SK-N-SH (cell line): ENCODE measurements around the gene DENND6B. TPM values are rescaled to one million over a fixed set of nuclear protein-coding genes. Genes with fewer than 3 reads are reported as not detected.

Source experiments
- CTCF ChIA-PET: fragments of 300-600, 350-600 bp; formaldehyde crosslinking; extraction: SDS; loops from one replicate; lab custom pipeline; 2021; lab: Yijun Ruan, JAX
- POLR2A ChIA-PET: fragments of 350-600 bp; sonication (Branson Sonifier 250); formaldehyde crosslinking; extraction: SDS; loops from one replicate; lab custom pipeline; 2020; ENCODE audit warnings: antibody characterized with exemption, inconsistent platforms; lab: Yijun Ruan, JAX
- DNase-seq: peaks from one replicate; pipeline ENCODE4 v3.0.0; 2012
- H2AFZ ChIP-seq: fragments of 200-600 bp; sonication (generic); 2 replicates; pipeline ENCODE4 v1.8.1; 2016; ENCODE audit warnings: antibody characterized with exemption, mild to moderate bottlenecking, low read depth
- H3F3A ChIP-seq: fragments of 200-600 bp; sonication (generic); replicated peaks from 2 replicates; pipeline ENCODE3; 2016; ENCODE audit warnings: antibody characterized with exemption, mild to moderate bottlenecking; ENCODE audit not compliant: insufficient read depth
- H3K27ac ChIP-seq, 2 experiments: fragments of 200-500 bp in 1 of 2; fragments of 200-600 bp in 1 of 2; sonication (Bioruptor generic) in 1 of 2; sonication (generic), shearing (Covaris generic) in 1 of 2; 2 replicates each; pipeline versions ENCODE4 v1.5.1 to v1.6.1; 2014 to 2016; ENCODE audit warnings: low read depth in 2 of 2, inconsistent platforms in 1 of 2, low read length in 1 of 2, mild to moderate bottlenecking in 1 of 2, mixed read lengths in 1 of 2
- H3K27me3 ChIP-seq: fragments of 200-600 bp; sonication (generic), shearing (Covaris generic); 2 replicates; pipeline ENCODE4 v1.6.1; 2016; ENCODE audit warnings: mixed run types; ENCODE audit not compliant: insufficient read depth
- H3K36me3 ChIP-seq, 2 experiments: fragments of 200-500 bp in 1 of 2; fragments of 200-600 bp in 1 of 2; sonication (Bioruptor generic) in 1 of 2; sonication (generic) in 1 of 2; replicated peaks in 1 of 2; 2 replicates each; pipeline versions ENCODE3 to v1.5.1; 2014 to 2016; ENCODE audit warnings: low read length in 1 of 2, mild to moderate bottlenecking in 1 of 2; ENCODE audit not compliant: insufficient read depth in 2 of 2, control insufficient read depth in 1 of 2
- H3K4me1 ChIP-seq, 2 experiments: fragments of 200-500 bp in 1 of 2; fragments of 200-600 bp in 1 of 2; sonication (Bioruptor generic) in 1 of 2; sonication (generic), shearing (Covaris generic) in 1 of 2; 2 replicates each; pipeline versions ENCODE4 v1.5.1 to v1.6.1; 2014 to 2016; ENCODE audit warnings: low read depth in 1 of 2, low read length in 1 of 2, mixed run types in 1 of 2; ENCODE audit not compliant: insufficient read depth in 2 of 2, control insufficient read depth in 1 of 2
- H3K4me2 ChIP-seq: fragments of 200-600 bp; sonication (generic), shearing (Covaris generic); 2 replicates; pipeline ENCODE4 v1.6.1; 2017; ENCODE audit warnings: mixed run types
- H3K4me3 ChIP-seq, 2 experiments: fragments of 200-500 bp in 1 of 2; fragments of 200-600 bp in 1 of 2; sonication (Bioruptor generic) in 1 of 2; sonication (generic), shearing (Covaris generic) in 1 of 2; 2 replicates each; pipeline versions ENCODE4 v1.5.1 to v1.8.1; 2014 to 2016; ENCODE audit warnings: low read depth in 2 of 2, inconsistent platforms in 1 of 2, low read length in 1 of 2, mild to moderate bottlenecking in 1 of 2, mixed read lengths in 1 of 2, moderate library complexity in 1 of 2
- H3K79me2 ChIP-seq: fragments of 200-600 bp; sonication (generic); 2 replicates; pipeline ENCODE4 v1.8.1; 2017; ENCODE audit warnings: mild to moderate bottlenecking; ENCODE audit not compliant: insufficient read depth
- H3K9ac ChIP-seq: fragments of 200-600 bp; sonication (generic); 2 replicates; pipeline ENCODE4 v1.6.1; 2017; ENCODE audit warnings: mixed run types
- H3K9me2 ChIP-seq: fragments of 200-600 bp; sonication (generic); 2 replicates; pipeline ENCODE4 v1.6.1; 2017; ENCODE audit warnings: mixed run types
- H3K9me3 ChIP-seq: fragments of 200-600 bp; sonication (generic); 2 replicates; pipeline ENCODE4 v1.6.1; 2017; ENCODE audit warnings: mixed run types, mild to moderate bottlenecking, moderate library complexity
- H4K20me1 ChIP-seq: fragments of 200-600 bp; sonication (generic); 2 replicates; pipeline ENCODE4 v1.6.1; 2017; ENCODE audit warnings: mild to moderate bottlenecking, mixed run types; ENCODE audit not compliant: insufficient read depth
- CTCF ChIP-seq: fragments of 200-600 bp; sonication (generic); IDR thresholded peaks from 2 replicates; pipeline ENCODE4 v1.6.1; 2017; ENCODE audit warnings: antibody characterized with exemption, mild to moderate bottlenecking, moderate library complexity
- ELF1 ChIP-seq: IDR thresholded peaks from 2 replicates; pipeline ENCODE4 v1.4.0; 2012
- FOSL2 ChIP-seq: IDR thresholded peaks from 2 replicates; pipeline ENCODE4 v1.4.0; 2012; ENCODE audit warnings: low read depth, mild to moderate bottlenecking, moderate library complexity, borderline replicate concordance
- FOXM1 ChIP-seq: IDR thresholded peaks from 2 replicates; pipeline ENCODE4 v1.4.0; 2012; ENCODE audit warnings: low read depth, mild to moderate bottlenecking
- GABPA ChIP-seq: IDR thresholded peaks from 2 replicates; pipeline ENCODE4 v1.4.0; 2012; ENCODE audit warnings: low read depth, mild to moderate bottlenecking
- MXI1 ChIP-seq: IDR thresholded peaks from 2 replicates; pipeline ENCODE4 v1.6.1; 2012; ENCODE audit warnings: mild to moderate bottlenecking, low read depth, low read length, improper control_type of control experiment
- NFIC ChIP-seq: IDR thresholded peaks from 2 replicates; pipeline ENCODE4 v1.4.0; 2012; ENCODE audit warnings: borderline replicate concordance
- POLR2AphosphoS5 ChIP-seq: IDR thresholded peaks from 2 replicates; pipeline ENCODE4 v1.6.1; 2012; ENCODE audit warnings: low read depth, low read length
- RCOR1 ChIP-seq: fragments of 150-350 bp; IDR thresholded peaks from 2 replicates; pipeline ENCODE4 v1.6.1; 2017; ENCODE audit warnings: antibody characterized with exemption, low read length
- SMC3 ChIP-seq: IDR thresholded peaks from 2 replicates; pipeline ENCODE4 v1.6.1; 2012; ENCODE audit warnings: low read depth, low read length, improper control_type of control experiment
- TAF1 ChIP-seq: IDR thresholded peaks from 2 replicates; pipeline ENCODE4 v1.6.1; 2012; ENCODE audit warnings: low read depth, mild to moderate bottlenecking, low read length, moderate library complexity, borderline replicate concordance
- TEAD4 ChIP-seq: IDR thresholded peaks from 2 replicates; pipeline ENCODE4 v1.4.0; 2012; ENCODE audit warnings: mild to moderate bottlenecking, borderline replicate concordance; ENCODE audit not compliant: insufficient read depth
- USF1 ChIP-seq: IDR thresholded peaks from 2 replicates; pipeline ENCODE4 v1.4.0; 2012; ENCODE audit warnings: low read depth, borderline replicate concordance
- YY1 ChIP-seq: IDR thresholded peaks from 2 replicates; pipeline ENCODE4 v1.4.0; 2012; ENCODE audit warnings: low read depth, mild to moderate bottlenecking
- ZBTB33 ChIP-seq: IDR thresholded peaks from 2 replicates; pipeline ENCODE4 v1.4.0; 2012; ENCODE audit warnings: low read depth, borderline replicate concordance
- WGBS: methylation state at CpG from one replicate; pipeline ENCODE4 v1.1.6; 2017; ENCODE audit warnings: low lambda C conversion rate; 5-methylcytosine and 5-hydroxymethylcytosine counted together
- polyA plus RNA-seq, 3 experiments: library from polyadenylated mRNA; depleted of rRNA; stranded (reverse); fragments of >200 nt; gene quantifications; 2 replicates each; pipeline ENCODE4 v1.2.3, GENCODE V29; 2012

Gene DENND6B
- polyA plus RNA-seq, 1 of the 3 experiments (the other 2 are of a cell fraction) = 5.6 TPM

GRCh38 chr22:50320116-50320515, 6.7 kb downstream of the DENND6B start:
- H3K4me2 ChIP-seq = no peak overlapping the region
- no peaks in the 10 kb centered on the region for H3F3A ChIP-seq
- H4K20me1 ChIP-seq = no peaks in the 10 kb centered on the region
- no peaks in the 10 kb centered on the region for H3K79me2 ChIP-seq
- 85% methylated on average over 4 of the region's 8 CpGs for WGBS
- H3K9me2 ChIP-seq = no peaks in the 10 kb centered on the region
- H3K4me3 ChIP-seq = no peak overlapping the region
- no peaks in the 10 kb centered on the region for H3K4me1 ChIP-seq
- H3K9ac ChIP-seq = no peak overlapping the region
- no peaks in the 10 kb centered on the region for H3K9me3 ChIP-seq
- H3K36me3 ChIP-seq = no peaks in the 10 kb centered on the region
- POLR2A ChIA-PET = interaction anchor here (1.0 to 1.5 kb wide), 2 partner anchors 14 to 19 kb away, joined by 3 read pairs; no protein-coding TSS in a partner anchor
- CTCF ChIA-PET = interaction anchor here (0.5 to 2.0 kb wide), 4 partner anchors 9 to 48 kb away, joined by 3 to 11 read pairs (median 4); no protein-coding TSS in a partner anchor
- H2AFZ ChIP-seq = no peak overlapping the region
- H3K27ac ChIP-seq = no peak overlapping the region
- H3K27me3 ChIP-seq = no peaks in the 10 kb centered on the region
- TF ChIP-seq RCOR1 (no peak), YY1 (no peak), ELF1 (no peak), TEAD4 (no peak), FOSL2 (no peak), FOXM1 (no peak), POLR2AphosphoS5 (no peak), USF1 (no peak), CTCF (no peak), NFIC (no peak), MXI1 (no peak), ZBTB33 (no peak), SMC3 (no peak), GABPA (no peak), TAF1 (no peak)
- DNase-seq = no peak
